H1 (cell line): ENCODE data around the gene PRKN. TPM values are rescaled to one million over a fixed set of nuclear protein-coding genes. Genes with fewer than 3 reads are reported as not detected.
A peak's percentile ranks its signal among the peaks of the same experiment; 100 is the strongest.

ENCODE experiments used
- CTCF ChIA-PET: fragments of 300-600 bp; sonication (Branson Sonifier 250); formaldehyde crosslinking; loops from one replicate; lab custom pipeline; 2021; ENCODE audit not compliant: partially characterized antibody; lab: Charles Lee
- POLR2A ChIA-PET: fragments of 300-600 bp; sonication (Branson Sonifier 250); formaldehyde crosslinking; loops from one replicate; lab custom pipeline; 2021; ENCODE audit warnings: inconsistent platforms; ENCODE audit not compliant: partially characterized antibody; lab: Charles Lee
- DNase-seq, 2 experiments: peaks; one replicate each; pipeline versions ENCODE4 v3.0.0 to v3.0.0-alpha.2; 2010 to 2022; ENCODE audit warnings: low spot score in 2 of 2, low read depth in 1 of 2, mixed read lengths in 1 of 2
- FAIRE-seq: peaks from 2 replicates; lab custom pipeline; 2011; peaks lifted over from hg19 to GRCh38; lab: Jason Lieb, UNC
- H2AFZ ChIP-seq: 2 replicates; pipeline ENCODE4 v1.8.1; 2012; ENCODE audit warnings: low read length, inconsistent platforms
- H2AK5ac ChIP-seq: 2 replicates; pipeline ENCODE4 v1.6.1; 2013; ENCODE audit warnings: low read depth, low read length
- H2BK120ac ChIP-seq: replicated peaks from 2 replicates; pipeline ENCODE3; 2013; ENCODE audit warnings: low read depth, low read length, inconsistent platforms
- H2BK12ac ChIP-seq: 2 replicates; pipeline ENCODE4 v1.6.1; 2013; ENCODE audit warnings: low read depth, low read length
- H2BK15ac ChIP-seq: 2 replicates; pipeline ENCODE4 v1.6.1; 2013; ENCODE audit warnings: low read length
- H2BK20ac ChIP-seq: 2 replicates; pipeline ENCODE4 v1.6.1; 2013; ENCODE audit warnings: low read length
- H2BK5ac ChIP-seq: 2 replicates; pipeline ENCODE4 v1.6.1; 2013; ENCODE audit warnings: low read depth, low read length
- H3K14ac ChIP-seq: 2 replicates; pipeline ENCODE4 v1.6.1; 2013; ENCODE audit warnings: inconsistent platforms; ENCODE audit not compliant: insufficient read length
- H3K18ac ChIP-seq: 2 replicates; pipeline ENCODE4 v1.6.1; 2013; ENCODE audit warnings: low read length; ENCODE audit errors: extremely low read depth
- H3K23ac ChIP-seq: 2 replicates; pipeline ENCODE4 v1.6.1; 2013; ENCODE audit warnings: inconsistent platforms; ENCODE audit not compliant: insufficient read length
- H3K23me2 ChIP-seq: 2 replicates; pipeline ENCODE4 v1.6.1; 2013; ENCODE audit warnings: low read depth, low read length
- H3K27ac ChIP-seq: 2 replicates; pipeline ENCODE4 v1.6.1; 2011; ENCODE audit warnings: low read depth, low read length, inconsistent platforms
- H3K27me3 ChIP-seq, 4 experiments: replicated peaks in 1 of 4; 1 replicate in 1 of 4; 2 replicates in 3 of 4; pipeline versions ENCODE4 v1.6.1 to v1.8.1; 2011 to 2013; ENCODE audit warnings: low read length in 3 of 4, mild to moderate bottlenecking in 3 of 4, inconsistent platforms in 2 of 4, mixed read lengths in 2 of 4, moderate library complexity in 1 of 4; ENCODE audit not compliant: control insufficient read depth in 3 of 4, insufficient read depth in 3 of 4; ENCODE audit errors: extremely low read depth in 1 of 4
- H3K36me3 ChIP-seq, 4 experiments: 2 replicates each; pipeline versions ENCODE4 v1.6.1 to v1.8.1; 2011 to 2013; ENCODE audit warnings: mild to moderate bottlenecking in 4 of 4, low read length in 3 of 4, moderate library complexity in 2 of 4, control low read depth in 1 of 4, inconsistent platforms in 1 of 4; ENCODE audit not compliant: insufficient read depth in 4 of 4, control insufficient read depth in 2 of 4
- H3K4ac ChIP-seq: replicated peaks from 2 replicates; pipeline ENCODE3; 2013; ENCODE audit warnings: low read length, low read depth, mixed read lengths, inconsistent platforms; ENCODE audit not compliant: insufficient read length
- H3K4me1 ChIP-seq, 4 experiments: replicated peaks in 1 of 4; 1 replicate in 1 of 4; 2 replicates in 3 of 4; pipeline versions ENCODE4 v1.6.1 to v1.8.1; 2011 to 2013; ENCODE audit warnings: low read length in 3 of 4, inconsistent platforms in 2 of 4, mixed read lengths in 1 of 4; ENCODE audit not compliant: insufficient read depth in 4 of 4, control insufficient read depth in 3 of 4
- H3K4me2 ChIP-seq, 2 experiments: 2 replicates each; pipeline versions ENCODE4 v1.6.1 to v1.8.1; 2011 to 2013; ENCODE audit warnings: low read depth in 2 of 2, low read length in 2 of 2, control low read depth in 1 of 2, inconsistent platforms in 1 of 2, mild to moderate bottlenecking in 1 of 2; ENCODE audit not compliant: insufficient read depth in 1 of 2
- H3K4me3 ChIP-seq, 4 experiments: fragments of 200-600, 300-600 bp in 1 of 4; sonication (generic), shearing (Covaris generic), sonication (Bioruptor Twin) in 1 of 4; 2 replicates each; pipeline versions ENCODE4 v1.5.1 to v1.8.1; 2011 to 2016; ENCODE audit warnings: low read length in 4 of 4, low read depth in 3 of 4, control low read depth in 2 of 4, inconsistent platforms in 2 of 4, mild to moderate bottlenecking in 2 of 4, mixed read lengths in 1 of 4, moderate library complexity in 1 of 4; ENCODE audit not compliant: insufficient read depth in 2 of 4; ENCODE audit errors: extremely low read depth in 1 of 4
- H3K56ac ChIP-seq: replicated peaks from 2 replicates; pipeline ENCODE3; 2013; ENCODE audit warnings: low read depth, mild to moderate bottlenecking, mixed read lengths, low read length, inconsistent platforms; ENCODE audit not compliant: insufficient read length
- H3K79me1 ChIP-seq: 2 replicates; pipeline ENCODE4 v1.6.1; 2013; ENCODE audit warnings: low read depth, low read length, control low read depth
- H3K79me2 ChIP-seq, 2 experiments: 2 replicates each; pipeline versions ENCODE4 v1.6.1 to v1.8.1; 2012 to 2013; ENCODE audit warnings: low read length in 2 of 2, mild to moderate bottlenecking in 2 of 2, inconsistent platforms in 1 of 2; ENCODE audit not compliant: insufficient read depth in 2 of 2, control insufficient read depth in 1 of 2
- H3K9ac ChIP-seq, 4 experiments: replicated peaks in 1 of 4; 1 replicate in 1 of 4; 2 replicates in 3 of 4; pipeline versions ENCODE4 v1.6.1 to v1.8.1; 2011 to 2013; ENCODE audit warnings: low read depth in 3 of 4, low read length in 3 of 4, control low read depth in 2 of 4, mild to moderate bottlenecking in 2 of 4, moderate library complexity in 2 of 4, inconsistent platforms in 1 of 4; ENCODE audit errors: extremely low read depth in 1 of 4
- H3K9me3 ChIP-seq, 2 experiments: 2 replicates each; pipeline versions ENCODE4 v1.6.1 to v1.8.1; 2012 to 2013; ENCODE audit warnings: mild to moderate bottlenecking in 2 of 2, moderate library complexity in 2 of 2, control low read depth in 1 of 2, inconsistent platforms in 1 of 2, low read depth in 1 of 2, low read length in 1 of 2, mixed read lengths in 1 of 2; ENCODE audit not compliant: insufficient read depth in 2 of 2
- H4K20me1 ChIP-seq, 2 experiments: replicated peaks in 1 of 2; 2 replicates each; pipeline versions ENCODE3 to v1.8.1; 2011 to 2013; ENCODE audit warnings: inconsistent platforms in 2 of 2, low read length in 2 of 2, mild to moderate bottlenecking in 1 of 2; ENCODE audit not compliant: insufficient read depth in 2 of 2, control insufficient read depth in 1 of 2
- H4K5ac ChIP-seq: 2 replicates; pipeline ENCODE4 v1.6.1; 2013; ENCODE audit warnings: low read length, low read depth, mixed read lengths, inconsistent platforms; ENCODE audit not compliant: insufficient read length
- H4K8ac ChIP-seq: 2 replicates; pipeline ENCODE4 v1.8.0; 2013; ENCODE audit warnings: mild to moderate bottlenecking, moderate library complexity, low read length, inconsistent platforms; ENCODE audit not compliant: insufficient read depth; ENCODE audit errors: extremely low read depth
- H4K91ac ChIP-seq: replicated peaks from 2 replicates; pipeline ENCODE3; 2013; ENCODE audit warnings: low read length, mixed read lengths, inconsistent platforms; ENCODE audit not compliant: insufficient read length
- RAD21 ChIP-seq, 2 experiments: IDR thresholded peaks in 1 of 2; conservative IDR thresholded peaks in 1 of 2; 2 replicates each; pipeline ENCODE4 v1.6.1; 2011; ENCODE audit warnings: low read depth in 2 of 2, low read length in 2 of 2, improper control_type of control experiment in 1 of 2, inconsistent platforms in 1 of 2, mild to moderate bottlenecking in 1 of 2, moderate library complexity in 1 of 2
- SP1 ChIP-seq: IDR thresholded peaks from 2 replicates; pipeline ENCODE4 v1.6.1; 2011; ENCODE audit warnings: low read depth, low read length
- WGBS, 2 experiments: shearing (Covaris generic) in 1 of 2; methylation state at CpG; one replicate each; pipeline versions ENCODE4 v1.1.6 to v1.1.7; 2013 to 2015; ENCODE audit warnings: low lambda C conversion rate in 2 of 2, mixed read lengths in 2 of 2, inconsistent platforms in 1 of 2, low coverage in 1 of 2, missing lambda C conversion rate in 1 of 2; ENCODE audit not compliant: insufficient replicate concordance in 2 of 2, insufficient coverage in 1 of 2, insufficient read length in 1 of 2; ENCODE audit errors: extremely low coverage in 1 of 2, missing lambda C conversion rate in 1 of 2; 5-methylcytosine and 5-hydroxymethylcytosine counted together
- polyA plus RNA-seq, 7 experiments: library from polyadenylated mRNA; depleted of rRNA in 3 of 7; stranded (reverse) in 5 of 7; unstranded in 2 of 7; fragments of >200 nt in 5 of 7; fragments of 200-250 nt in 2 of 7; gene quantifications; 1 replicate in 5 of 7; 2 replicates in 1 of 7; 4 replicates in 1 of 7; pipeline versions ENCODE4 v1.2.1 to v1.2.3, GENCODE V29; 2011 to 2013; ENCODE audit warnings: missing spikeins in 2 of 7, mixed read lengths in 2 of 7
- total RNA-seq: library from RNA; stranded (reverse); fragmentation: NEBNext Ultra II Directional; extraction: Animal tissue kit (Norgen Biotek cat#: 25700); gene quantifications from 2 replicates; pipeline ENCODE4 v1.2.1, GENCODE V29; 2021

PRKN gene
- total and polyA plus RNA-seq, 2 of the 8 experiments (the other 6 are each of a cell fraction or from before 2014, with no cell fraction given) = 0.13 to 0.29 TPM

- Histone ChIP-seq H3K56ac (no peak overlapping the region), H3K23ac (no peak overlapping the region), H2AK5ac (no peak overlapping the region), H2BK5ac (no peak overlapping the region), H3K4me3 (no peak overlapping the region), H3K4ac (no peak overlapping the region), H3K36me3 (no peaks in the 10 kb centered on the region), H3K4me1 (peaks cover 0 to 3% (median 0%) of the 10 kb centered on the region in 4 experiments; a peak in 1 of 7 replicates), H3K9me3 (no peaks in the 10 kb centered on the region), H3K79me1 (no peaks in the 10 kb centered on the region), H4K20me1 (no peaks in the 10 kb centered on the region), H3K14ac (no peak overlapping the region), H4K5ac (no peak overlapping the region), H3K4me2 (no peak overlapping the region), H3K23me2 (no peaks in the 10 kb centered on the region), H2BK15ac (no peak overlapping the region), H3K79me2 (no peaks in the 10 kb centered on the region), H2BK120ac (no peak overlapping the region), H3K27me3 (no peaks in the 10 kb centered on the region), H2BK20ac (no peak overlapping the region), H3K27ac (no peak overlapping the region), H3K18ac (no peak overlapping the region), H3K9ac (no peak overlapping the region), H4K91ac (no peak overlapping the region), H2BK12ac (no peak overlapping the region), H4K8ac (no peak overlapping the region), H2AFZ (no peak overlapping the region)
- POLR2A ChIA-PET = no interaction called here
- TF ChIP-seq RAD21 (IDR thresholded peaks at IDR 0.05 in 1 of 2, conservative IDR thresholded peaks at IDR 0.05 in 1 of 2; ENCODE audit: low read depth in 2 of 2, low read length in 2 of 2) (peak in 1 of 2 experiments; percentile 7; a peak in 1 of 4 replicates), SP1 (no peak)
- DNase-seq (no peak), FAIRE-seq (no peak)
- WGBS, 2 experiments = 74% methylated on average over 3 of the region's 3 CpGs; no CpG with 5 or more reads in 1 of the 2 experiments
- CTCF ChIA-PET = interaction anchor here (0.8 to 1.5 kb wide), 5 partner anchors 21 to 205 kb away, joined by 3 to 8 read pairs (median 3); no protein-coding TSS in a partner anchor
Observed at GRCh38 chr6:161578478-161578877, 1149.1 kb downstream of the PRKN start.
